ENCODE data around the gene AK5.

DNA sequence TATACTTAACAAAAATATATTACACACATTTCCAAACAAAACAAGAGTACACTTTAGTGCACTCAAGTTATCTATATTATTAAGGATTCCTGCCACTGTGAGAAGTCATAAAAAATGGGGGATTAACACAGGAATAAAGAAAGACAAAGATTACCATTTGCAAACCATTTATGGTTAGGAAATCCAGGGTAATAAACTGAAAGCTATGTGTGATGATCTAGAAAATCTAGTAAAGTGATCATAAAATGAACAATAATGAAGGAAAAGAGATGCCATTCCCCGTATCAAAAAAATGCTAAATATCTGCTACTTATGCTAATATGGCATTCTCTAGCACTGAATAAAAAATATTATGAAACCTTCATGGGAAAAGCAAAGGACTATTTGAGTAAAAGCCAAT is 101.4 kb downstream of the AK5 start:
- TF ChIP-seq CTCF (conservative IDR thresholded peaks at IDR 0.05 in 1 of 2, IDR thresholded peaks at IDR 0.05 in 1 of 2; ENCODE audit: extremely low read depth in 1 of 2, insufficient read depth in 1 of 2, low read depth in 1 of 2, low read length in 2 of 2) (no peak), EZH2 (IDR thresholded peaks at IDR 0.05; ENCODE audit: borderline replicate concordance, low read length) (no peak)

All from mammary epithelial cell (primary cell).